GM12872 (cell line): Measurements from ENCODE around the gene HIP1R.

ENCODE experiments used
- TF ChIP-seq, protein P1 (sequence below): IDR thresholded peaks from 3 replicates; pipeline ENCODE4 v1.5.1; 2011; ENCODE audit warnings: low read depth, mild to moderate bottlenecking, low read length, moderate library complexity; ENCODE audit not compliant: insufficient read depth

Gene HIP1R

DNA sequence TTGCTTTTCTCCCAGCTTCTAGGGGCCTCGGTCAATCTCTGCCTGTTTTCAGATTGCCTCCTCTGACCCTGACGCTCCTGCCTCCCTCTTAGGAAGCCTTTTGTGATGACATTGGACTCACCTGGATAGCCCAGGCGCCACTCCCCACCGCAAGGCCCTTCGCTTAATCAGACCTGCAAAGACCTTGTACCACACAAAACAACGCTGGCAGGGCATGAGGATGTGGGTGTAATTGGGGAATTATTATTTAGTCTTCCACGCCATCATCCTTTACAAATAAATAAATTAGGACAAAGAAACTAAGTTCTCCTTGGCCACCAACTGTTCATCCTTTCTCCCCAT, 68.4 kb downstream of the HIP1R start:
- TF ChIP-seq, protein P1, sequence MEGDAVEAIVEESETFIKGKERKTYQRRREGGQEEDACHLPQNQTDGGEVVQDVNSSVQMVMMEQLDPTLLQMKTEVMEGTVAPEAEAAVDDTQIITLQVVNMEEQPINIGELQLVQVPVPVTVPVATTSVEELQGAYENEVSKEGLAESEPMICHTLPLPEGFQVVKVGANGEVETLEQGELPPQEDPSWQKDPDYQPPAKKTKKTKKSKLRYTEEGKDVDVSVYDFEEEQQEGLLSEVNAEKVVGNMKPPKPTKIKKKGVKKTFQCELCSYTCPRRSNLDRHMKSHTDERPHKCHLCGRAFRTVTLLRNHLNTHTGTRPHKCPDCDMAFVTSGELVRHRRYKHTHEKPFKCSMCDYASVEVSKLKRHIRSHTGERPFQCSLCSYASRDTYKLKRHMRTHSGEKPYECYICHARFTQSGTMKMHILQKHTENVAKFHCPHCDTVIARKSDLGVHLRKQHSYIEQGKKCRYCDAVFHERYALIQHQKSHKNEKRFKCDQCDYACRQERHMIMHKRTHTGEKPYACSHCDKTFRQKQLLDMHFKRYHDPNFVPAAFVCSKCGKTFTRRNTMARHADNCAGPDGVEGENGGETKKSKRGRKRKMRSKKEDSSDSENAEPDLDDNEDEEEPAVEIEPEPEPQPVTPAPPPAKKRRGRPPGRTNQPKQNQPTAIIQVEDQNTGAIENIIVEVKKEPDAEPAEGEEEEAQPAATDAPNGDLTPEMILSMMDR, result no peak

DNA sequence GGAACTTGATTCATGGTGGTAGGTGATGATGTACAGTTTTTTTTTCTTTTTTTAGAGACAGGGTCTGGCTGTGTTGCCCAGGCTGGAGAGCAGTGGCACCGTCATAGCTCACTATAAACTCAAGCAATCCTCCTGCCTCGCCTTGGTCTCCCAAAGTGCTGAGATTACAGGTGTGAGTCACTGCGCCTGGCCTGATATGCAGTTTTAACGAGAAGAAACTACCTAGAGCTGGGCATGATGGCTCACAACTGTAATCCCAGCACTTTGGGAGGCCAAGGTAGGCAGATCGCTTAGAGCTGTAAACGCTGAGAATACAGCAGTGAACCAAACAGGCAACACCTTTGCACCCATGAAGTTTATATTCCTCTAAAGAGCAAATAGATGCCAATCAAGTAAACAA, 73.7 kb downstream of the HIP1R start:
- TF ChIP-seq, protein P1, result no peak

DNA sequence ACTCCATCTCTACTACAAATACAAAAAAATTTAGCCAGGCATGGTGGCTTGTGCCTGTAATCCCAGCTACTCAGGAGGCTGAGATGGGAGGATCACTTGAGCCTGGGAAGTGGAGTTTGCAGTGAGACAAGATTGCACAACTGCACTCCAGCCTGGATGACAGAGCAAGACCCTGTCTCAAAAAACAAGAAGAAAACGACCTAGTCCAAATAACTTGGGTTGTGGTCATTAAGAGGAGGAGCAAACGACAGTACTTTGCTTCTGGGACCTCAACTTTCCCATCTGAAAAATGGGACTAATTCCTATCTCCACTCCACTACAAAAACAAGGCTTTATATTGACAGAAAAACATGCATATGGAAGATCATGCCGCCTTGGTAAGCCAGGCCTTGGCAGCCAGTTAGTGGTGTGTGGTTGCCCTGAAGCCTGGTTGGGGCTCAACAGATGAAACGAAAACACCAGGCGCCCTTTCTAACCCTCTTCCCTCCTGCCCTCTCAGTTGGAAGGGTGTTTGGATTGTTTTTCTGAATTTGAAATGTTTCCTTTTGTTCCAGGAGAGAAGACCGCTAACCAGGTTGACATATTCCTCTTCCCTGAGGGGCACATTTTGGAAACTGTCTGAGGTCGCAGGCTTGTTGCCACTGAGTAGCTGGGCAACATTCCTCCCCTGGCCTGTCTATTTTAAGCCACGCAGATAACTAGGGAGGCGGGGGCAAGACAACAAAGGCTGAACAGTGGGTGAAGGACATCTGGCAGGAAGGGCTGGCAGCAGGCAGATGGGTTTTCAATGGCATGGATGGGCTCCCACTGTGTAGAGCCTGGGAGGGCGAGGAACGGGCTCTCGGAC, 74.4 kb downstream of the HIP1R start:
- TF ChIP-seq, protein P1, result no peak
